GM19238 (cell line): Measurements from ENCODE around the gene ESCO1.

Source experiments
- DNase-seq: peaks from one replicate; pipeline ENCODE4 v3.0.0; 2011; ENCODE audit warnings: low spot score; ENCODE audit not compliant: insufficient read length

ESCO1 gene

GRCh38 chr18:21584391-21584790 is 16.1 kb downstream of the ESCO1 start:
- DNase-seq = no peak

- DNase-seq = no peak
These were observed 24.8 kb downstream of the ESCO1 start for GRCh38 chr18:21575656-21576055.

DNA sequence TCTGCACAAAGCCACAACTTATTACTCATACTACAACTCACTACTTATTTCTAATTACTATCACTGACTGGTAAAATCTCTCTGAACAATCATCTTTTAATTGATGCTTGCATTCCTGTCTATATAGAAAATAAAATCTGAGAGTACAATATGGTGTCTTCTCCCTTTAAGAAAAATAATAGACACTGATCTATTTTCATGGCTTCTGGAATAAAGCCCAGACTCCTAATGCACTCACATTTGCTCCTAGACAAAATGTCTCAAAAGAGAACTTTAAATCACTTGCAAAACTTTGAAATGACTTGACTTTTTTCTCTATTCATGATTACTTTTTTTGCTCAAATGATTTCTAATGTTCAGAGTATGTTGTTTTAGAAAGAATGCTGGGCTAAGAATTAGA is 28.7 kb downstream of the ESCO1 start:
- no peak for DNase-seq

DNA sequence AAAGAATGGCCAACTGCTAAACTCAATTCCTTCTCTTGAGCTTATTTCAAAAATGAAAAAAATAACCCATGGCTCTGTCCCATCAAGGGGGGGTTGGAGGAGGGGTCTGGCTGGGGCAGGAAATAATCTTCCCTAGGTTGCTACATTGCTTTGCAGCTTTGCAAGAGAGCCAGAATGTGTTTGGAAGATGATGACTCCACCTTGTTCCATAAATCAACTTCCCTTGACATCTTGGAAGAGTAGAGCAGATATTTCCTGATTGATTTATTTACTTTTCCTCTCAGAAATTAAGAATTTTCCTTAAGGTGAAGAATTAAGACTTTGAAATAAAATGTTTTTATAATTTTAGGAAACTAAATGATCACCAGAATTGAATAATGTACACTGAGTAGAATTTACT is 41.3 kb downstream of the ESCO1 start:
- no peak for DNase-seq

GRCh38 chr18:21557607-21558253 is 42.8 kb downstream of the ESCO1 start:
- DNase-seq = no peak

DNA sequence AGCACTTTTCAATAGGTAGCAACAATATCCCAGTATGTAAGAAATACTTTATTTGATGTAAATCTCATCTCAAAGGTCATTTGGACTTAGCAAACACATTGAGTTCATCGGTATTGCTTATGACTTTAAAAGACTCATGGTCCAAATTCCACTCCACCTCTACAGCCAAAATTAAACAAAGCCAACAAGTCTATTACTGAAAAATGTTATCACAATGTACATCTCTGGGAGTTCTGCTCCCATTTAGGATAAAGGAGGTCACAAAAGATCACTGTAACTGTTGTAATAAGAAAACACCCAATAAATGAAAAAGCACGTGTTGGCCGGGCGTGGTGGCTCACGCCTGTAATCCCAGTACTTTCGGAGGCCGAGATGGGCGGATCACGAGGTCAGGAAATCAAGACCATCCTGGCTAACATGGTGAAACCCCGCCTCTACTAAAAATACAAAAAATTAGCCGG is 50.0 kb downstream of the ESCO1 start:
- no peak for DNase-seq

DNA sequence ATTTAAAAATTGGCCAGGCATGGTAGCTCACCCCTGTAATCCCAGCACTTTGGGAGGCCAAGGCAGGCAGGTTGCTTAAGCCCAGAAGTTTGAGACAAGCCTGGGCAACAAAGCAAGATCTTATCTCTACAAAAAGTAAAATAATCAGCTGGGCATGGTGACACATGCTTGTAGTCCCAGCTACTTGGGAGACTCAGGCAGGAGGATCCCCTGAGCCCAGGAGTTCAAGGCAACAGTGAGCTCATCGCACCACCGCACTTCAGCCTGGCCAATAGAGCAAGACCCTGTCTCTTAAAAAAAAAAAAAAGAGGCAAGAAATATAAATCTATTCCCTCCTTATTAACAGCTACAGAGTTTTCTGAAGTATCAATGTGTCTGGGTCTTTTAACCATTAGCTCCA is 51.9 kb downstream of the ESCO1 start:
- DNase-seq = no peak

DNA sequence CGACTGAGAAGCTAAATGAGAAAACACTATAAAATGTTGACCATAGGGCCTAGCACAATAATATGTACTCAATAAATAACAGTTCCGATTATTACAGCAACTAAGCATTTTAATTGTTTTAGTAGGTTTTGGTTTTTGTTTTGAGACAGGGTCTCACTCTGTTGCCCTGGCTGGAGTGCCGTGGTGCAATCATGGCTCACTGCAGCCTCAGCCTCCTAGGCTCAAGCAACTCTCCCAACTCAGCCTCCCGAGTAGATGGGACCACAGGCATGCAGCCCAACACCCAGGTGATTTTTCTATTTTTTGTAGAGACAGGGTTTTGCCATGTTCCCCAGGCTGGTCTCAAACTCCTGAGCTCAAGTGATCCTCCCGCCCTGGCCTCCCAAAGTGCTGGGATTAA is 54.1 kb downstream of the ESCO1 start:
- no peak for DNase-seq

GRCh38 chr18:21538230-21538629 is 62.3 kb downstream of the ESCO1 start:
- DNase-seq = no peak

- no peak for DNase-seq
These were observed 66.2 kb downstream of the ESCO1 start for GRCh38 chr18:21534327-21534726.

DNA sequence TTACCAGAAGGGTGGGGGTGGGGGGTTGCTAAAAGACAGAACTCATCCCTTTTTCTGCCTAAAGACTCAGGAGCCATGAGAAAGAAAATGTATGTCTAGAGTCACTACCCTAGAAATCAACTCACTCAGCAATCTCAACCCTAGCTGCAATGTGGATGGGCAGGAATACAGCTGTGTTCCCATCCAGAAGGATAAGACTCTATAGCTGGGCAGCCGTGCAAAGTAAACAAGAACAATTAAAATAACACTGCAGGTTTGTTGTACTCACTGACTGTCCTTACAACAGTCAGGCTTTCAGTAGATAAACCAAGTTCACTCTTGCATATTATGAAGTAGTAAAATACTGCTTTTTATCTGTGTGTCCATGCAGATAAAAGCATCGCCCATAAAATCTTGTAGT is 74.0 kb downstream of the ESCO1 start:
- DNase-seq = no peak

GRCh38 chr18:21525916-21526315 is 74.6 kb downstream of the ESCO1 start:
- no peak for DNase-seq

DNA sequence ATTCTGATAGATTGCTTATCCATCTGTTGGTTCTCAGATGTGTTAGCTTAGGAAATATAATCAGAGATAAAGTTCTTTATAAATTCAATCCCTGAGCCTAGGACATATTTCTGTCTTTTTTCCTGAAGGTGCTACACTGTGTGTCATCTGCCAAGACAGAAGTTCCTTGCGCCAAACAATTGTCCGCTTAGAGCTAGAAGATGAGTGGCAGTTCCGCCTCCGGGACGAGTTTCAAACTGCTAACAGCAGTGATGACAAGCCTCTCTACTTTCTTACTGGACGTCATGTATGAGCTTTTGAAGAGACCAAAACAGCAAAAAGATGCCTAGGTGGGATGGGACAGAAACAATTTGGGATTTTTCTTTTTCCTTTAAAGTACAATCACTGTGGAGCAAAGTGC is 78.0 kb downstream of the ESCO1 start:
- no peak for DNase-seq

DNA sequence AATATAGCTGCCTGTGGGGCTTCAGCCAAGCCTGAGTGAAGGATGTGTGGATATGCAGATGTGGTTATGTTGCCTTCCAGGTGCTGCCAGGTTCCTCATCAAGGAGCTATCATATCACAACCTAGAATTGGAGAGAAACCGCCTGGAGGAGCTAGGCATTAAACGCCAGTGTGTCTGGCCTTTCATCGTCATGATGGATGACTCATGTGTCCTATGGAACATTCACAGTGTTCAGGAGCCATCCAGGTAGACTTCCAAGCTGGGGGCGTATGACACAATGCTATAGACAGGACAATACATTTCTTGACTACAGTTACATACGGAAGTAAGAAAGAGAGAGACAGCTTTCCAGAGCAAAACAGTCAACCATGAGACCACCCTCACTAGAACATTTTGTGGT is 86.8 kb downstream of the ESCO1 start:
- no peak for DNase-seq

DNA sequence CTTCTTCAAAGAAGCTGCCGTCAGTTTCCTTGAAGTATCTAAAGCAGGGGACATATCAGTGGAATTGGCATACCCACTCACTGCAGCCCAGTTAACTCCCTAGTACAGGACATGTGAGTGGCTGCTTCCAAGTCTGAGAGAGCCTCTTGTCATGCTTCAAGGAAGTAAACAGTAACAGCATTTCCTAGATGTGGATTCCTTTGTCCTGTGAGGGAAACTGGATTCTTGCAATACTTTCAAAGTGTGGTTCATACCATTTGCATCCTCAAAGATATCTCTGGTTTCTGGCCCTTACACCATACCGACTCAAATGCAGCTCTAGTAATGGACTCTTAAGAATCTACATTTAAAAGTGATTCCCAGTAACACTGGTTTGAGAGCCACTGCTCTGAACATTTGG is 87.2 kb downstream of the ESCO1 start:
- DNase-seq = no peak

DNA sequence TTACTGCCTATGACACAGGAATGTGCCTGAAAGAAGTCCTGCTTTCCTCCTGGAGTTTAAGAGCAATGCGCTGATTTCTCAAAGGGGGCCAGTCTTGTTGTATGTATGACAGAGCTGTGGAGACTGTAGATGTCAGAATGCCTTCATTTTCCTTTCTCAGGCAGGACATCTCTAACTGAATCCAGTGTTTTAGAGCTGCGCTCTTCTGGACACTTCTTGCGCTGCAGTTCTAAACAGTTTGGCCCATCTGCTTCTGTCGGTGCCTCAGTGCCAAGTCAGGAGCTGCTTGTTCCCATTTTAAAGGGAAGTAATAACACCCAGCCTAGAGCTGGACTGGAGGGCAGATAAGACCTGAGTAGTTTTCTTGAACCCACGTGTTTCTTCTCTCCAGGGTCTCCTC is 91.4 kb downstream of the ESCO1 start:
- no peak for DNase-seq

- DNase-seq = no peak
These were observed 92.4 kb downstream of the ESCO1 start for GRCh38 chr18:21507913-21508701.

DNA sequence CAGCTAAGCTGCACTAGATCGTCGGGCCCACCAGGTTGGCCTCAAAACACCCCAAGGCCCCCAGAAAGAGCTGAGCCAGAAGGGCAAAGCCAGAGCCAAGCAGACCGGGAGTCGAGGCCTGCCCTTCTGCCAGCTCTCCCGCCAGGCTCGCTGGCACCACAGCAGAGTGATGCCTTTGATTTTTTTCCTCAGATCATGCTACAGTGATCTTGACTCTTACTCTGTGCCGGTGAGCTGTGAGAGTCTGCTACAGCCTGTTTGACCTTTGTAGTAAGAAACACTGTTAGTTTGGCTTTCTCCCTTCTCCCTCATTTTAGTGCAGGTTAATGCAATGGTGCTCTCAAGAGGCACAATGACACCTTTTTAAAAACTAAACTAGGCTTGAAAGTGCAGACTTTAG is 97.8 kb downstream of the ESCO1 start:
- DNase-seq = no peak

DNA sequence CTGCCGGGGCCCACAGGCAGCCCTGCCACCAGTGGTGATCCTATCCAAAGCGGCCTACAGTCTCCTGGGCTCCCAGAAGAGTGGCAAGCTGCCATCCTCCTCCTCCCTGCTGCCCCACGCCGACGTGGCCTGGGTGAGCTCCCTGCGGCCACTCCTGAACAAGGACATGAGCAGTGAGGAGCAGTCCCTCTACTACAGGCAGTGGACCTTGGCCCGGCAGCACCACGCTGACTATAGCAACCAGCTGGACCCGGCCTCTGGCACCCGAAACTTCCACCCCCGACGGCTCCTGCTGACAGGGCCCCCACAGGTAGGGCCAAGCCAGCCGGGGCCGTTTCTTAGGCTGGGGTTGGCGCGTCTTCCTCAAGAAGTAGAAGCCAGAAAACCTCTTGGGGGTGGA is 100.5 kb downstream of the ESCO1 start:
- no peak for DNase-seq

DNA sequence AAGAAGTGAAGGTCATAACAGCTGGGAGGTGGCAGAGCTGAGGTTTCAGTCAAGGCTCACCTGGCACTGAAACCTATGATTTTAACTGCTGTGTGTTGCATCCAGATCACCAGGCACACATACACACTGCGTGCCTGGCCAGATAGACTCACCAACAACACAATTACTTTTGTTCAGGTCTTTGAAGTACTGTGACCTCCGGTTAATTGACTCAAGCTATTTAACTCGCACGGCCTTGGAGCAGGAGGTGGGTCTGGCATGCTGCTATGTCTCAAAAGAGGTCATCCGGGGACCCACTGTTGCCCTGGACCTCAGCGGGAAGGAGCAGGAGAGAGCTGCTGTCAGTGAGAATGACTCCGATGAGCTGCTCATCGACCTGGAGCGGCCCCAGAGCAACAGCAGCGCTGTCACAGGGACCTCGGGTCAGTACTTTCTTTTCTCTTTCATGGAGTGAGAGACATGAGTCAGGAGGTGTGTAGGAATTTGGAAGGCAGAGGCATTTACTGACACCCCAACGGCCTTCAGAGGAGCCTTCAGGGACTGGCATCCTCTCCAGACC is 104.1 kb downstream of the ESCO1 start:
- no peak for DNase-seq

DNA sequence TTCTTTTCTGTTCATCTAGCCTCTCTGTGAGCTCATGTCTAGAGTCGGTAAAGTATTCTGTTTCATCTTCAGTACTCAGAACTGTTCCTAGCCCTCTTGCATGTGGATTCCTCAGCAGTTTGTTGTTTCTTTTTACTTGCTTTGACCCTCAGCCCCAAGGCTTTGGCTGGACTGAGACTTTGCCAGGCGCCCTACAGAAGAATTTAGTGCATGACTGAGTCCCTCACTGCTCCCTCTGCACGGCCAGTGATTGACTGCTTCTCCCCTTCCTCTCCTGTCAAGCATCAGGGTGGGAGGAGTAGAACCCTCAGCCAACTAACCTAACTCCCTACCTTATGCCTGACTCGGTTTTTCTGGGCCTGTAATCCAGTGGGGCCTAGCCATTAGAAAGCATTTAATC is 109.8 kb downstream of the ESCO1 start:
- no peak for DNase-seq

DNA sequence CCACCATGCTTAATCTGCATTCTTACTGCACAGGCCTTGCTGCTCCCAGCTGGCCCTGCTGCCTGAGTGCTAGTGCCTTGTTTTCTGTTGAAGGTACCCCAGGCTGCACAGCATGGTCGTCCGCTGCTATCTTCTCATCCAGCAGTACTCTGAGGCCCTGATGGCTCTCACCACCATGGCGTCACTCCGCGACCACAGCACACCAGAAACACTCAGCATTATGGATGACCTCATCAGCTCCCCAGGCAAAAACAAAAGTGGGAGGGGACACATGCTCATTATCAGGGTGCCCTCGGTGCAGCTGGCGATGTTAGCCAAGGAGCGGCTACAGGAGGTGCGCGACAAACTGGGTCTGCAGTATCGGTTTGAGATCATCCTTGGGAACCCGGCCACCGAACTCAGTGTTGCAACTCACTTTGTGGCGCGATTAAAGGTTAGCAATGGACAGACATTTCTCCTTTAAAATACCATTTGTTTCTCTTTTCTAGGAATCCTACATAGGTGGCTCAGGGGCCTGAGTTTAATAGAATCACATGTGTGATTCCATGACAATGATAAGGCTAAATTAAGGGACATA is 110.5 kb downstream of the ESCO1 start:
- DNase-seq = no peak
